ENCODE measurements around the gene NOX3.

GRCh38 chr6:155400654-155400965, 55.0 kb downstream of the NOX3 start:
- TF ChIP-seq POLR2A (IDR thresholded peaks at IDR 0.05; ENCODE audit: low read depth, low read length), result no peak
- TF ChIP-seq TAF1 (IDR thresholded peaks at IDR 0.05; ENCODE audit: borderline replicate concordance, low read depth, low read length), result no peak
- no peak for TF ChIP-seq POLR2AphosphoS5 (IDR thresholded peaks at IDR 0.05; ENCODE audit: low read depth, low read length)
